RWPE2 (cell line): ENCODE data around the gene FARS2.

Experiments
- ATAC-seq: fragments of 200-7000 bp; cut with Tn5 transposase; 3 replicates; pipeline ENCODE4 v1.9.1; 2021; ENCODE audit warnings: low read depth
- DNase-seq: peaks from one replicate; pipeline ENCODE4 v3.0.0-alpha.2; 2020; ENCODE audit warnings: low spot score
- H3K27ac ChIP-seq: fragments of 450-650 bp; 2 replicates; pipeline ENCODE4 v1.5.1; 2017; ENCODE audit warnings: mild to moderate bottlenecking; ENCODE audit not compliant: poor library complexity, severe bottlenecking
- H3K27me3 ChIP-seq: fragments of 250-450 bp; sonication (Bioruptor Pico); 2 replicates; pipeline ENCODE4 v1.5.1; 2021; ENCODE audit warnings: mild to moderate bottlenecking, moderate library complexity; ENCODE audit not compliant: insufficient read depth, poor library complexity, severe bottlenecking
- H3K36me3 ChIP-seq: fragments of 250-450 bp; sonication (Bioruptor Pico); 2 replicates; pipeline ENCODE4 v1.5.1; 2020; ENCODE audit warnings: low read depth, mild to moderate bottlenecking, moderate library complexity
- H3K4me1 ChIP-seq: fragments of 250-450 bp; sonication (Bioruptor Pico); 2 replicates; pipeline ENCODE4 v1.5.1; 2021; ENCODE audit warnings: mild to moderate bottlenecking, moderate library complexity; ENCODE audit not compliant: insufficient read depth, poor library complexity, severe bottlenecking
- H3K4me3 ChIP-seq: fragments of 250-450 bp; sonication (Bioruptor Pico); 2 replicates; pipeline ENCODE4 v1.5.1; 2021; ENCODE audit warnings: mild to moderate bottlenecking, moderate library complexity; ENCODE audit not compliant: severe bottlenecking
- H3K9me3 ChIP-seq: fragments of 250-450 bp; sonication (Bioruptor Pico); 2 replicates; pipeline ENCODE4 v1.5.1; 2021; ENCODE audit warnings: mild to moderate bottlenecking, moderate library complexity; ENCODE audit not compliant: severe bottlenecking
- CTCF ChIP-seq: fragments of 450-650 bp; IDR thresholded peaks from one replicate; pipeline ENCODE4 v1.5.1; 2017; ENCODE audit warnings: mild to moderate bottlenecking, moderate library complexity; ENCODE audit not compliant: poor library complexity, severe bottlenecking

The FARS2 gene

GRCh38 chr6:5644523-5645185 is 383.3 kb downstream of the FARS2 start:
- DNase-seq = no peak
- peaks cover 8% of the 10 kb centered on the region for H3K9me3 ChIP-seq
- ATAC-seq = peak; percentile 83
- no peak overlapping the region for H3K4me3 ChIP-seq
- peak overlapping the region; percentile 5 for H3K27ac ChIP-seq
- TF ChIP-seq CTCF = no peak
- H3K36me3 ChIP-seq = no peaks in the 10 kb centered on the region
- no peaks in the 10 kb centered on the region for H3K27me3 ChIP-seq
- peaks cover 5% of the 10 kb centered on the region for H3K4me1 ChIP-seq

- no peak for TF ChIP-seq CTCF
- Histone ChIP-seq H3K27me3 (no peaks in the 10 kb centered on the region), H3K4me1 (peaks cover 5% of the 10 kb centered on the region), H3K9me3 (peaks cover 2% of the 10 kb centered on the region), H3K4me3 (no peak overlapping the region), H3K36me3 (no peaks in the 10 kb centered on the region), H3K27ac (no peak overlapping the region)
- DNase-seq (no peak), ATAC-seq (no peak)
These were observed 384.3 kb downstream of the FARS2 start for GRCh38 chr6:5645328-5646290.

GRCh38 chr6:5652406-5653137 is 391.3 kb downstream of the FARS2 start:
- H3K27ac ChIP-seq = no peak overlapping the region
- H3K36me3 ChIP-seq = no peaks in the 10 kb centered on the region
- no peak for DNase-seq
- H3K9me3 ChIP-seq = no peaks in the 10 kb centered on the region
- H3K4me1 ChIP-seq = no peaks in the 10 kb centered on the region
- no peaks in the 10 kb centered on the region for H3K27me3 ChIP-seq
- ATAC-seq = no peak
- H3K4me3 ChIP-seq = no peak overlapping the region
- TF ChIP-seq CTCF = no peak

- Histone ChIP-seq H3K9me3 (no peaks in the 10 kb centered on the region), H3K36me3 (no peaks in the 10 kb centered on the region), H3K27ac (no peak overlapping the region), H3K27me3 (no peaks in the 10 kb centered on the region), H3K4me3 (no peak overlapping the region), H3K4me1 (no peaks in the 10 kb centered on the region)
- DNase-seq (no peak), ATAC-seq (no peak)
- no peak for TF ChIP-seq CTCF
These were observed 392.5 kb downstream of the FARS2 start for GRCh38 chr6:5653801-5654200.
